GM18499 (cell line): ENCODE results near the gene STX3.
"Not testable (repeated sequence)": the region's sequence is repeated elsewhere in the genome, so short reads cannot be mapped to it uniquely, and the experiment has no call there.

Source experiments
- ATAC-seq: cut with Tn5 transposase; IDR thresholded peaks from one replicate; pipeline ENCODE4 v1.9.1; 2021; ENCODE audit warnings: moderate number of reproducible peaks; ENCODE audit not compliant: insufficient read depth, unreplicated experiment

The STX3 gene

DNA sequence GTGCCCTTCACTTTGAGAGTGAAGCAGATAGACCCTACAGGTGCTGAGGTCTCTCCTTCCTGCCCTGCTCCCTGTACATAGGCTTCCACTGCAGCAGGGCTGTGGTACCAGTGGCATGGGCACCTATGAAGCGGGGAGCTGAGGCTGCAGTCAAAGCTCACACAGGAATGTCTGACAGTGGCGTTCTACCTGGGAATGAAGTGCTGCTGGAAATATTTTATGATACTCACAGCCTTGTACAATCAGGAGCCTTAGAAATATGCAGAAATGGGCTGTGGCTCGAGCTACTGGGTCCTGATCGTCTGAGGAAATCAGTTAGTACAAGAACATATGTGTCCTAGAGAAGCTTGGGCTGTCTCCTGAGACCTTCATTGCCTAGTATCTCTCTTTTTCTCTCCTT, 30.6 kb downstream of the STX3 start:
- ATAC-seq, result no peak

DNA sequence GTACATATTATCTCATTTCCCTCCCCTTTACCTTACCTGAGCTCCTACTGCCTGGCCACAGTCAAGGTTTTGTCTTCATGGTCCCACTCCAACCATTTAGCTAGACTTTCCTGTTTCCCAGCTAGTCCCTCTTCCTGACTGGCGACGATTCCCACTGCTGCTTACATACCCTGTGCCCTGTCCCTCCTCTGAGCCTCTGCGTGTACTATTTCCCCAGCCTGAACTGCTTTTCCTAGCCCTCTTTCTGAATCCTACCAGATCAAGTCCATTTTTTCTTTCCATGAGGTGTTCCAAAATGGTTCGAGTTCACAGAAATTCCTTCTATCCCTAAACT, 32.0 kb downstream of the STX3 start:
- ATAC-seq, result no peak

DNA sequence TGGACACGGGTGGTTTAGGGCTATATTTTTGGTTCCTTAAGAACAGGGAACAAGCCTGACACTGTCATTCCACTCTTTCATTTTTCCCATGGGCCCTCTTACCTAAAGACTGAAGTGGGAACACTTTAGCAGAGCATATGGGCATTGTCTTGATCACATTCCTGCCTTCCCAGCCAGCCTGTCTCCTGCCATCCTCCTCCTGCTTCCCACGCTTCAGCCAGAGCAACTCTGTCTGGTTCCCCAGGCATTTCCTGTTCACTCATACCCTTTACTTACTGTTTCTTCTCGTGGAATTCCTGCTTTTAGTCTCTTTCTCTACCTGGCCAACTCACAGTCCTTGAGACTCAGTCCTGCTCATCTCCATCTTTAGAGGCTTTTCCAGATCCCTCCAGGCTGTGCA, 32.6 kb downstream of the STX3 start:
- ATAC-seq, result no peak

- no peak for ATAC-seq
Observed at GRCh38 chr11:59791639-59792038, 36.5 kb downstream of the STX3 start.

GRCh38 chr11:59792507-59792906, 37.3 kb downstream of the STX3 start:
- no peak for ATAC-seq

- no peak for ATAC-seq
Observed at GRCh38 chr11:59794417-59794816, 39.2 kb downstream of the STX3 start.

DNA sequence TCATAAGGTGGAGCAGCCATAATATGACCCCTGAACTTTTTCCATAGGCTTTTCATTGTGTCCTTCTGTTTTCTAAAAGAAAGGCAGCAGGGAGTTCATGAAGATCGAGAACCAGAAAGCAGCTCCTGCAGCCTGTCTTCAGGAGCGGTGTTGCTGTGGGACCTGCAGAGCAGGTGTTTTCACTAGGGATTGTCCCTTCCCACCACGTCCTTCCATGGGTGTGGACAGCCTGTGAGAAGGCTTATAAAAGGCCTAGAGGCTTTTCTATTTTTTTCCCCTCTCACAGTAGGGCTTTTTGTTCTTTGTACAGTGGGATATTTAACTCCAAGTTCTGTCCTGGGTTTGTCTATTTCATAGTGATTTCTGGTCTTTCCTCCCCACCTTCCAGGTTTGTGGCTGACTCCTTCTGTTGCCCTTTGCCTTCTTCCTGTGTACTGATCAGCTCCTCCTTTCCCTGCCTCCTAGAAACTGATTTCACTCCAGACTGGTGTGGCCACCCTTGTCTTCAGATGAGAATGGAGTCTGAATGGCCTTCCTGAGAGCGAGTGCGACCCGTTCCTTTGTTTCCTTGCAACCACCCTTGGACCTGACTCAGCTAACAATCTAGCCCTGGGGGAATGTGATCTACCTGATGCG, 45.3 kb downstream of the STX3 start:
- no peak for ATAC-seq

- no peak for ATAC-seq
Observed at GRCh38 chr11:59801160-59801706, 46.1 kb downstream of the STX3 start.

- ATAC-seq, result no peak
Observed at GRCh38 chr11:59801981-59802638, 46.9 kb downstream of the STX3 start.

DNA sequence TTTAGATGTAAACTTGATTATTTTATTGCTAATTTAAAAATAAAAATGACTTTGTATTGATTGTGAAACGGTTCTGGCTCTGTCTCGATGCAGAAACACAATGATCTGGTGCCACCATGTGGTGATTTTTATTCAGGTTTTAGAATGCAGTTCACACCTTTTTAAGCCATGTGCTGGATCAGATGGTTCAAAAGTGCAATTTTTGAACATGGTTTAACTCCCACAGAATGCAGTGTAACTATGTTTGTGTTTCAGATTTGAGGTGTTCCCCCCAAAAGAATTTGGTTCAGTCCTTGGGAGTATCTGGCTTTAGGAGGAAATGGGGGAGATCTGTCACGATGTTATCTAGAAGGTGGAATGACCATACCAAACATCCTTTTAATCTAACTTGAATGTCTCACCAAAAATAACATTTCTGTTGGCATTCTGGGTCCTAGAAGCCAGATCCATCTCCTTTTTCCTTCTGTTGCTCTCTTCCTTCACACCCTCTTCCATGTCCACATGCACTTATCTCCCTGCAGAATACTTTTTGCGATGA, 47.5 kb downstream of the STX3 start:
- no peak for ATAC-seq

DNA sequence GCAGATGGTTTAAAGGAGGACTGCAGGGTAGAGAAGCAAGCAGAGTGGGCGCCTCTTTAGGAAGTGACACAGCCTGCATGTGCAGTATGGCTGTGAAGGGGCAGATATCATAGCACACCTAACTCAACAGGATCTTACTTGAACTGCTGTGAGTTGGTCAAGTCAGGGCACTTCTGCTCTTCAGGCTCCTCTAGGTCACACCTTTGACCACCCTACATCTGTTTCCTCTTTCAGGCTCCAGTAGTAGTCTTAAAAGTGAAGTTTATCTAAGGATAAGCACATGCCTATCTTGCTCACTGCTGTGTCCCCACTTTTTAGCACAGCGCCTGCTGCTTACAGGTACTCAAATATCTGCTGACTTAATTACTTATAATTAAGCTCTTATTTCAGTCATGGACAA, 48.9 kb downstream of the STX3 start:
- no peak for ATAC-seq

DNA sequence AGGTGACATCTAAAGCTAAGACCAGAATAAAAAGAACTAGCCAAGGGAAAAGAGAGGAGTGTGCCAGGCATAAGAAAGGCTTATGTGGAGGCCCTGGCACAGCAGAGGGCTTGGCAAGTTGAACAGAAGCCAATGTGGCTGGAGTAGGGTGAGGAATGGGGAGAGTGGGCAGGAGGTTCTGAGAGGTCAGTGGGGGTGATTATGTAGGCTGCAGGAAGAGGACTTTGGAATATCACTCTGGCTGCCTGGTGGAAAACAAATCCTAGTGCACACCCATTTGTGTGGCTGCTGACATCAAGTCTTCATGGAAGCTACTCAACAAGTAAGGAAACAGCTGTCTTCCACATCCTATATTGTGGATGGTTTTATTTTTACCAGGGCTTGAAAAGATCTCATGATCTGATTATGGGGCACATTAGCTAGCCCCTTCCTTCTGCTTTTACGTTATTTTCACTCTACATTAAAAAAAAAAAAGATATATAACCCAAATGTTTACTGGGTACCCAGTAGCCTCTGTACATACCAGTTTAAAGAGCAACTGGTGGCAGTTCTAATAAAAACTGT, 52.0 kb downstream of the STX3 start:
- ATAC-seq, result no peak

DNA sequence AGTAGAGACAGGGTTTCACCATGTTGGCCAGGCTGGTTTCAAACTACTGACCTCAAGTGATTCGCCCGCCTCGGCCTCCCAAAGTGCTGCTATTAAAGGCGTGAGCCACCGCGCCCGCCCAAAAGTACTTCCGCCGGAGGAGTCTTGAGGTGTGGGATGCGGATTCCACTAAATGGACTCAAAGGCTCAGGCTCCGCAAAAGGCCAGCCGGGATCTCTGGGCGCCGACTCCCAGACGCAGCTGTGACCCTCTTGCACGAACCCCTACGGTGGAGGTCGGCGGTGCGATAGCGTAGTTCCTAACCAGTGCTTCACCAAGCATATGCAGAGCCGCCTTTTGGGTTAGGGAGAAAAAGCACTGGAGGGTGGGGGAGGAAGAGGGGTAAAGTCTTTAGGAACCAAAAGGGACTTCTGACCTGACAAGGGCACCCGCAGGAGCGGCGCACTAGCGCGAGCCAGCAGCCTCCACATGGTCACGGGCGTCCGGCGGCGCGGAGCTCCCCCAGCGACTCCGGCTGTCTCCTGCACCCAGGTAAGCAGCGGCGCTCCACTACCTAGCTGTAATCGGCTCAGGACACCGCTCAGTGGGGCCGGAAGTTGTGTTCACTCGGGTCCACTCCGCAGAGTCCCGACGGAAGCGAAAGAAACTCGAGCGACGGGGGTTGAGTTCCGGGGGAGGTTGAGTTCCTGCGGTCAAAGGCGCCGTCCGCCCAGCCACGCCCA, 55.2 kb downstream of the STX3 start, which contains the start of gene MRPL16:
Gene MRPL16 (minus strand): TSS at position 590 of the 722 bp plus-strand sequence. CDS start 120 bp downstream, at position 470.
- ATAC-seq, result peak; percentile 86

- ATAC-seq, result no peak
Observed at GRCh38 chr11:59810911-59811259, 55.7 kb downstream of the STX3 start.

DNA sequence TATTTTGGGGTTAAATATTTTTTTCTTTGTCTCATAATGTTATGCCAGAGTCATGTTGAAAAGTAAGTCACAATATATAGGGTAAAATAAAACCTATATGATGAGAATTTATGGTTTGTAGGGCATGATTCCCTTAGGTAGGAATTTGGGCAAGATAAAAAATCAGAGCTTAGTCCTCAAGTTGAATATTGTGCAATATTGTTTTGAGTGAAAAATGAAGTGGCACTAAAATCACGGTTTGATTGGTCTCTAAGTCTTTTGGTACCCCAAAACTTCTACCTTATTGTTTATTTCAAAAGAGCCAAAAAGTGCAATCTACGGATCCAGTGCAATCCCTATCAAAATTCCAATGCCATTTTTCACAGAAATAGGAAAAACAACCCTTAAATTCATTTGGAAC, 57.0 kb downstream of the STX3 start:
- ATAC-seq, result no peak

DNA sequence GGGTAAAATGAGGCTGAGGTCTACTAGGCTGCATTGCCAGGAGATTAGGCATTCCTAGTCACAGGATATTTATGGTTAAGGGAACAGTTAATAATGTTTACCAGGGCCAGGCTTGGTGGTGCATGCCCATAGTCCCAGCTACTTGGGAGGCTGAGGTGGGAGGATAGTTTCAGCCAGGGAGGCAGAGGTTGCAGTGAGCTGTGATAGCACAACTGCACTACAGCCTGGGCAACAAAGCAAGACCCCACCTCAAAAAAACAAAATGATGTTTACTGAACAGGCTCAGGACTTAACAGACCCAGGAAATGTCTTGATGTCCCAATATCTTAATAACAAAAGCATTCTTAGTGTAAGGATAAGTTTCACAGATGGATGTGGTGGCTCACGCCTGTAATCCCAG, 58.2 kb downstream of the STX3 start:
- no peak for ATAC-seq

GRCh38 chr11:59814021-59814420, 58.8 kb downstream of the STX3 start:
- no peak for ATAC-seq

DNA sequence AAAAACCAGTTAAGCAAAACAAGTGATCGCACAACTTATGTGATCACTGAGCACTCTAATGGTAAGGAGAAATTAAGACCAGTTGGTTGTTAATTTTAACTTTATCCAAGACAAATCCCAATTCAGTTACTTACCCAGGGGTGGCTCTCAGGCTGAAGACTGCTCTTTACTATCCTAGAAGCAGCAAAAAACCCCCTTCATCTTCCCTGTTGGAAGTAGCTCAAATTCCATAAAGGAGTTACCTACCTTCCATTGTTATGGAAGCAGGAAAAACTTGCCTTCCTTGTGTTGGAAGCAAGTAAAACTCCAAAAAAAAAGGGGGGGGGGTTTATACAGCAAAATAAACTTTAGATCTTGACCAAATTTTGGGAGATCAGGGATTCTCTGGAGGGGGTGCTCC, 60.6 kb downstream of the STX3 start:
- no peak for ATAC-seq

GRCh38 chr11:59816434-59816833, 61.3 kb downstream of the STX3 start:
- ATAC-seq, result not testable (repeated sequence)

- no peak for ATAC-seq
Observed at GRCh38 chr11:59818572-59818971, 63.4 kb downstream of the STX3 start.
